ENCODE measurements around the gene KIAA1614. TPM values are rescaled to one million over a fixed set of nuclear protein-coding genes. Genes with fewer than 3 reads are reported as not detected.
"Not testable (repeated sequence)": the region's sequence is repeated elsewhere in the genome, so short reads cannot be mapped to it uniquely, and the experiment has no call there.

Gene KIAA1614
- polyA plus RNA-seq, 4 donors = 0.89 to 2.1 (median 1.4) TPM; not detected in 1

- FAIRE-seq (no peak), DNase-seq (no peak)
- Histone ChIP-seq H3K27me3 (ENCODE audit: control insufficient read depth in 3 of 3, insufficient read depth in 3 of 3, low read length in 3 of 3) (no peaks in the 10 kb centered on the region), H3K36me3 (ENCODE audit: control insufficient read depth in 3 of 3, insufficient read depth in 2 of 3, low read depth in 1 of 3, low read length in 3 of 3) (peaks cover 0 to 35% (median 6%) of the 10 kb centered on the region in 3 donors), H3K27ac (ENCODE audit: low read depth in 1 of 3, low read length in 2 of 3) (no peak overlapping the region), H3K9me3 (ENCODE audit: control insufficient read depth in 2 of 2, insufficient read depth in 1 of 2, low read depth in 1 of 2, low read length in 1 of 2) (no peaks in the 10 kb centered on the region), H3K4me1 (ENCODE audit: control insufficient read depth in 3 of 3, insufficient read depth in 2 of 3, low read depth in 1 of 3, low read length in 2 of 3) (no peaks in the 10 kb centered on the region), H3K4me3 (ENCODE audit: low read depth in 1 of 3, low read length in 3 of 3) (no peak overlapping the region)
- 86 to 88% (median 87%) methylated on average over 10 of the region's 10 CpGs for WGBS, 3 donors
Measured at GRCh38 chr1:180964056-180964455, 51.4 kb downstream of the KIAA1614 start.

- DNase-seq (no peak), FAIRE-seq (no peak)
- Histone ChIP-seq H3K4me3 (ENCODE audit: low read depth in 1 of 3, low read length in 3 of 3) (no peak overlapping the region), H3K36me3 (ENCODE audit: control insufficient read depth in 3 of 3, insufficient read depth in 2 of 3, low read depth in 1 of 3, low read length in 3 of 3) (peaks cover 3 to 39% (median 6%) of the 10 kb centered on the region in 3 donors), H3K27ac (ENCODE audit: low read depth in 1 of 3, low read length in 2 of 3) (no peak overlapping the region), H3K27me3 (ENCODE audit: control insufficient read depth in 3 of 3, insufficient read depth in 3 of 3, low read length in 3 of 3) (no peaks in the 10 kb centered on the region), H3K9me3 (ENCODE audit: control insufficient read depth in 2 of 2, insufficient read depth in 1 of 2, low read depth in 1 of 2, low read length in 1 of 2) (no peaks in the 10 kb centered on the region), H3K4me1 (ENCODE audit: control insufficient read depth in 3 of 3, insufficient read depth in 2 of 3, low read depth in 1 of 3, low read length in 2 of 3) (no peaks in the 10 kb centered on the region)
- 68 to 81% (median 71%) methylated on average over 6 of the region's 6 CpGs for WGBS, 3 donors
Measured at GRCh38 chr1:180964595-180964994, 51.9 kb downstream of the KIAA1614 start.

DNA sequence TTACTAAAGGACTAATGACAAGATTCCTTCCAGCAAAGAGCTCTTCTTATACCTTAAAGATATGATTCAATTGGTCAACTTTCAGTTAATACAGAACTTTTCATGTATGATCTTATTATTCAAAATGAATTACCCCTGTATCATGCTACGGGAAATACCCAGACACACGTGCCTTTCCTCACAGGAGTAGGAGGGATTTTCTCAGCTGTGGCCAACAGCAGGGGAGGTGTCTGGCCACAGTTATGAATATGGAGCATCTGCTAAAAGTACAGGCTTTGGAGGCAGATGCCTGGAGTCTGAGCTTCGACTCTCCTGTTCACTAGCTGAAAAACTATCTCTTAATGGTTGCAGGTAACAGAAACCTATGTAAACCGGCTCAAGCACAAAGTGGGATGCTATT lies 53.6 kb downstream of the KIAA1614 start:
- no peaks in the 10 kb centered on the region for H3K4me1 ChIP-seq (ENCODE audit: control insufficient read depth in 3 of 3, insufficient read depth in 2 of 3, low read depth in 1 of 3, low read length in 2 of 3)
- FAIRE-seq = no peak

GRCh38 chr1:180966744-180967536 lies 54.2 kb downstream of the KIAA1614 start:
- H3K4me3 ChIP-seq (ENCODE audit: low read depth in 1 of 3, low read length in 3 of 3) = no peak overlapping the region
- H3K27me3 ChIP-seq (ENCODE audit: control insufficient read depth in 3 of 3, insufficient read depth in 3 of 3, low read length in 3 of 3) = no peaks in the 10 kb centered on the region
- peaks cover 6 to 48% (median 7%) of the 10 kb centered on the region in 3 donors for H3K36me3 ChIP-seq (ENCODE audit: control insufficient read depth in 3 of 3, insufficient read depth in 2 of 3, low read depth in 1 of 3, low read length in 3 of 3)
- H3K9me3 ChIP-seq (ENCODE audit: control insufficient read depth in 2 of 2, insufficient read depth in 1 of 2, low read depth in 1 of 2, low read length in 1 of 2) = no peaks in the 10 kb centered on the region
- FAIRE-seq (no peak), DNase-seq (no peak)
- no peaks in the 10 kb centered on the region for H3K4me1 ChIP-seq (ENCODE audit: control insufficient read depth in 3 of 3, insufficient read depth in 2 of 3, low read depth in 1 of 3, low read length in 2 of 3)
- H3K27ac ChIP-seq (ENCODE audit: low read depth in 1 of 3, low read length in 2 of 3) = no peak overlapping the region
- WGBS, 3 donors = 85 to 89% (median 87%) methylated on average over 15 of the region's 15 CpGs

More for the DNA sequence above, 53.6 kb downstream of the KIAA1614 start:
- Histone ChIP-seq H3K36me3 (ENCODE audit: control insufficient read depth in 3 of 3, insufficient read depth in 2 of 3, low read depth in 1 of 3, low read length in 3 of 3) (peaks cover 6 to 48% (median 7%) of the 10 kb centered on the region in 3 donors), H3K27ac (ENCODE audit: low read depth in 1 of 3, low read length in 2 of 3) (no peak overlapping the region), H3K27me3 (ENCODE audit: control insufficient read depth in 3 of 3, insufficient read depth in 3 of 3, low read length in 3 of 3) (no peaks in the 10 kb centered on the region), H3K4me3 (ENCODE audit: low read depth in 1 of 3, low read length in 3 of 3) (no peak overlapping the region), H3K9me3 (ENCODE audit: control insufficient read depth in 2 of 2, insufficient read depth in 1 of 2, low read depth in 1 of 2, low read length in 1 of 2) (no peaks in the 10 kb centered on the region)
- DNase-seq = no peak
- 84 to 92% (median 88%) methylated on average over 4 of the region's 4 CpGs for WGBS, 3 donors

- H3K4me3 ChIP-seq (ENCODE audit: low read depth in 1 of 3, low read length in 3 of 3) = no peak overlapping the region
- H3K27ac ChIP-seq (ENCODE audit: low read depth in 1 of 3, low read length in 2 of 3) = no peak overlapping the region
- DNase-seq = no peak
- peaks cover 9 to 50% (median 9%) of the 10 kb centered on the region in 3 donors for H3K36me3 ChIP-seq (ENCODE audit: control insufficient read depth in 3 of 3, insufficient read depth in 2 of 3, low read depth in 1 of 3, low read length in 3 of 3)
- no peaks in the 10 kb centered on the region for H3K9me3 ChIP-seq (ENCODE audit: control insufficient read depth in 2 of 2, insufficient read depth in 1 of 2, low read depth in 1 of 2, low read length in 1 of 2)
- no peaks in the 10 kb centered on the region for H3K4me1 ChIP-seq (ENCODE audit: control insufficient read depth in 3 of 3, insufficient read depth in 2 of 3, low read depth in 1 of 3, low read length in 2 of 3)
- WGBS, 3 donors = 38 to 79% (median 78%) methylated on average over 1 of the region's 1 CpG
- no peaks in the 10 kb centered on the region for H3K27me3 ChIP-seq (ENCODE audit: control insufficient read depth in 3 of 3, insufficient read depth in 3 of 3, low read length in 3 of 3)
- no peak for FAIRE-seq
Measured at GRCh38 chr1:180967558-180967957, 54.9 kb downstream of the KIAA1614 start.

GRCh38 chr1:180968834-180969233 lies 56.1 kb downstream of the KIAA1614 start:
- not testable (repeated sequence) for H3K9me3 ChIP-seq (ENCODE audit: control insufficient read depth in 2 of 2, insufficient read depth in 1 of 2, low read depth in 1 of 2, low read length in 1 of 2); FAIRE-seq; DNase-seq; H3K27me3 ChIP-seq (ENCODE audit: control insufficient read depth in 3 of 3, insufficient read depth in 3 of 3, low read length in 3 of 3); H3K4me1 ChIP-seq (ENCODE audit: control insufficient read depth in 3 of 3, insufficient read depth in 2 of 3, low read depth in 1 of 3, low read length in 2 of 3); H3K4me3 ChIP-seq (ENCODE audit: low read depth in 1 of 3, low read length in 3 of 3); H3K27ac ChIP-seq (ENCODE audit: low read depth in 1 of 3, low read length in 2 of 3)
- 94 to 97% (median 95%) methylated on average over 8 of the region's 8 CpGs for WGBS, 3 donors
- H3K36me3 ChIP-seq (ENCODE audit: control insufficient read depth in 3 of 3, insufficient read depth in 2 of 3, low read depth in 1 of 3, low read length in 3 of 3) = peaks cover 9 to 50% (median 11%) of the 10 kb centered on the region in 3 donors

GRCh38 chr1:180969434-180969833 lies 56.7 kb downstream of the KIAA1614 start:
- no peak overlapping the region for H3K4me3 ChIP-seq (ENCODE audit: low read depth in 1 of 3, low read length in 3 of 3)
- FAIRE-seq (no peak), DNase-seq (no peak)
- H3K4me1 ChIP-seq (ENCODE audit: control insufficient read depth in 3 of 3, insufficient read depth in 2 of 3, low read depth in 1 of 3, low read length in 2 of 3) = peaks cover 0 to 5% (median 0%) of the 10 kb centered on the region in 3 donors
- no peak overlapping the region for H3K27ac ChIP-seq (ENCODE audit: low read depth in 1 of 3, low read length in 2 of 3)
- H3K9me3 ChIP-seq (ENCODE audit: control insufficient read depth in 2 of 2, insufficient read depth in 1 of 2, low read depth in 1 of 2, low read length in 1 of 2) = no peaks in the 10 kb centered on the region
- H3K36me3 ChIP-seq (ENCODE audit: control insufficient read depth in 3 of 3, insufficient read depth in 2 of 3, low read depth in 1 of 3, low read length in 3 of 3) = peaks cover 9 to 48% (median 14%) of the 10 kb centered on the region in 3 donors
- no peaks in the 10 kb centered on the region for H3K27me3 ChIP-seq (ENCODE audit: control insufficient read depth in 3 of 3, insufficient read depth in 3 of 3, low read length in 3 of 3)
- 72 to 78% (median 77%) methylated on average over 8 of the region's 8 CpGs for WGBS, 3 donors

- FAIRE-seq (no peak), DNase-seq (peak in 1 of 2 donors; percentile 19)
- 70 to 86% (median 80%) methylated on average over 15 of the region's 15 CpGs for WGBS, 3 donors
- H3K4me3 ChIP-seq (ENCODE audit: low read depth in 1 of 3, low read length in 3 of 3) = no peak overlapping the region
- H3K27ac ChIP-seq (ENCODE audit: low read depth in 1 of 3, low read length in 2 of 3) = no peak overlapping the region
- H3K27me3 ChIP-seq (ENCODE audit: control insufficient read depth in 3 of 3, insufficient read depth in 3 of 3, low read length in 3 of 3) = no peaks in the 10 kb centered on the region
- H3K9me3 ChIP-seq (ENCODE audit: control insufficient read depth in 2 of 2, insufficient read depth in 1 of 2, low read depth in 1 of 2, low read length in 1 of 2) = no peaks in the 10 kb centered on the region
- peaks cover 0 to 5% (median 0%) of the 10 kb centered on the region in 3 donors for H3K4me1 ChIP-seq (ENCODE audit: control insufficient read depth in 3 of 3, insufficient read depth in 2 of 3, low read depth in 1 of 3, low read length in 2 of 3)
- H3K36me3 ChIP-seq (ENCODE audit: control insufficient read depth in 3 of 3, insufficient read depth in 2 of 3, low read depth in 1 of 3, low read length in 3 of 3) = peaks cover 9 to 45% (median 14%) of the 10 kb centered on the region in 3 donors
Measured at GRCh38 chr1:180970333-180971079, 57.8 kb downstream of the KIAA1614 start.
